GM19463 (cell line): Measurements from ENCODE around the gene GAB4.
A peak's percentile ranks its signal among the peaks of the same experiment; 100 is the strongest.
"Not testable (repeated sequence)": the region's sequence is repeated elsewhere in the genome, so short reads cannot be mapped to it uniquely, and the experiment has no call there.

Experiments
- ATAC-seq: cut with Tn5 transposase; IDR thresholded peaks from one replicate; pipeline ENCODE4 v1.9.1; 2021; ENCODE audit warnings: mild to moderate bottlenecking, moderate library complexity; ENCODE audit not compliant: unreplicated experiment

GAB4 gene, protein sequence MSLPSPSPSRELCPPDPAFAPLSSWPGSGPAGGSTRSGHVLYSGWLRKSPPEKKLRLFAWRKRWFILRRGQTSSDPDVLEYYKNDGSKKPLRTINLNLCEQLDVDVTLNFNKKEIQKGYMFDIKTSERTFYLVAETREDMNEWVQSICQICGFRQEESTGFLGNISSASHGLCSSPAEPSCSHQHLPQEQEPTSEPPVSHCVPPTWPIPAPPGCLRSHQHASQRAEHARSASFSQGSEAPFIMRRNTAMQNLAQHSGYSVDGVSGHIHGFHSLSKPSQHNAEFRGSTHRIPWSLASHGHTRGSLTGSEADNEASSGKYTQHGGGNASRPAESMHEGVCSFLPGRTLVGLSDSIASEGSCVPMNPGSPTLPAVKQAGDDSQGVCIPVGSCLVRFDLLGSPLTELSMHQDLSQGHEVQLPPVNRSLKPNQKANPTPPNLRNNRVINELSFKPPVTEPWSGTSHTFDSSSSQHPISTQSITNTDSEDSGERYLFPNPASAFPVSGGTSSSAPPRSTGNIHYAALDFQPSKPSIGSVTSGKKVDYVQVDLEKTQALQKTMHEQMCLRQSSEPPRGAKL

DNA sequence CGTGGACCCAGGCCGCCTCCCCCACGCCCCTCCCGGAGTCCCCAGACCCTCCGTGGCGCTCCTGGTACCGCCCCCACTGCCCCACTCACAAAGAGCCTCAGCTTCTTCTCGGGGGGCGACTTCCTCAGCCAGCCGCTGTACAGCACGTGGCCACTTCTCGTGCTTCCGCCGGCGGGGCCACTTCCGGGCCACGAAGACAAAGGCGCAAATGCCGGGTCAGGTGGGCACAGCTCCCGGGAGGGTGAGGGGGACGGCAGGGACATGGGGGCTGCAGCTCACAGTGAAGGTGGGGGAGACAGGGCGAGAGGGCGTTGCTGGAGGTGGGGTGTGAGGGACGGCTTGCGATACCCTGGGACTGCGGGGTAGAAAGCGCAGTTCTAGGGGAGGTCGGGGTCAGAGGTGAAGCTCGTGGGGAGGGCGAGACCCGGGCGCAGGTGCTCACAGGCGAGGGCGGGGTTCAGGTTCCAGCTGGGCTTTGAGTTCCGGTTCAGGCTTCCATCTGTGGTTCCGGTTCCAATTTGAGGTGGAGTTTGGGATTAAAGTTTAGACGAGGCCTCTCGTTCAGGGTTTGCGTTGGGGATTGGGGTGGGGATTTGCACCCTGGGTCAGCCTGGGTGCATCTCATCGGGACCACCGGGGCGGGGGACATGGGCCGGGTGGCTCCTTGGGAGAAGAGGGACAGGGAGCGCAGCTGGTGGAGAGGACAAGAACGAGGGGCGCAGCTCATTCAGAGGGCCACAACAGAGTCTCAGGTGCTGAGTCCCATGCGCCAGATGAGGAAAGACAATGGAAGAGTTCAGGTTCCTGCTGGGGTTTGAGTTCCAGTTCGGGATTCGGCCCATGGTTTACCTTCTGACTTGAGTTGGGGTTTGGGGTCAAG, at the start of gene GAB4:
TSS of gene GAB4 (minus strand) at position 371 of the 880 bp plus-strand sequence. CDS start at position 263, 108 bp downstream.
- no peak for ATAC-seq

DNA sequence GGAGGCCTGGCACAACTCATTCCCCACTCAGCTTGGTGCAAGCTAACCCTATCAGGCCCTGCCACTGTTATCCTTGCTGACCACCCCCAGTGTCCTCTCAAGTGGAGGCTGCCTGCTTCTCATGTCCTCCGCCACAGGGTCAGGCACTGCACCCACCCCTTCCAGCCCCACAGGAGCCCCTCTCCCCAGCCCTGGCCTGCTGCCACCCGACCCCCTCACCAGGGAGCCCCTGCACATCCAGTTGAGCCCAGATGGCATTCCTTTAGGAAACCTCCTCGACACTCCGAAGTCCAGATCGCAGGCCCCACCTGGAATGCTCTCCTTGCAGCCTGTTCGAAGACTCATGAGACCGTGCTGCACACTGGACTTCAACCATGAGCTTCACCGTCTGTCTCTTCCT, 48.8 kb upstream of the GAB4 start:
- no peak for ATAC-seq

DNA sequence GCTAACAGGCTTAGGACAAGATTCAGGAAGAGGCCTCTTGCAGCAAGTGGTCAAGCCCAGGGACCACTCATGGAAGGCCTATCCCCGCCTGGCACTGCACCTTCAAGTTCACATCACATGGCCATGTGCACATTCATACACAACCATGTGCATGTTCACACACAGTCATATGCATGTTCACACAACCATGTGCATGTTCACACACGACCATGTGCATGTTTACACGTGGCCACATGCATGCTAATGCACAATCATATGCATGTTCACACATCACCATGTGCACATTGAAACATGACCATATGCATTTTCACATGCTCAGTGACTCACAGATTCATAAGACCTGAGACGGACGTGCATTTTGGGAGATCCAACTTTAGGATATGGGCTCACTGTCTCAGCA, 48.0 kb upstream of the GAB4 start:
- no peak for ATAC-seq

DNA sequence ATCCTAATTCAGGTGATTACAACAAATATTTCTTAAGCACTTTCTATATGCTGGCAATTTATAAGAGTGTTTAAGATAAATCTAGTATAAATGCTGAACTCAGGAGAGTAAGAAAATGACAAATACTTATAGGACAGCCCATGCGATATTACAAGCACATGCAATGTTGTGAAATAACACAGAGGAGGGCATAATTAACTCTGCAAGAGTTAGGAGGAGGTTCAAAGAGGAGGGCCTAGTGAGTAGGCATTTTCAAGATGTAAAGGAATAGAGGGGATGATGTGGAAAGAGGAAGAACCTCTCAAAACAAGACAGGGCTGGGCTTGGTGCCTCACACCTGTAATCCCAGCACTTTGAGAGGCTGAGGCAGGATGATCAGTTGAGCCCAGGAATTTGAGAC, 39.6 kb upstream of the GAB4 start:
- no peak for ATAC-seq

DNA sequence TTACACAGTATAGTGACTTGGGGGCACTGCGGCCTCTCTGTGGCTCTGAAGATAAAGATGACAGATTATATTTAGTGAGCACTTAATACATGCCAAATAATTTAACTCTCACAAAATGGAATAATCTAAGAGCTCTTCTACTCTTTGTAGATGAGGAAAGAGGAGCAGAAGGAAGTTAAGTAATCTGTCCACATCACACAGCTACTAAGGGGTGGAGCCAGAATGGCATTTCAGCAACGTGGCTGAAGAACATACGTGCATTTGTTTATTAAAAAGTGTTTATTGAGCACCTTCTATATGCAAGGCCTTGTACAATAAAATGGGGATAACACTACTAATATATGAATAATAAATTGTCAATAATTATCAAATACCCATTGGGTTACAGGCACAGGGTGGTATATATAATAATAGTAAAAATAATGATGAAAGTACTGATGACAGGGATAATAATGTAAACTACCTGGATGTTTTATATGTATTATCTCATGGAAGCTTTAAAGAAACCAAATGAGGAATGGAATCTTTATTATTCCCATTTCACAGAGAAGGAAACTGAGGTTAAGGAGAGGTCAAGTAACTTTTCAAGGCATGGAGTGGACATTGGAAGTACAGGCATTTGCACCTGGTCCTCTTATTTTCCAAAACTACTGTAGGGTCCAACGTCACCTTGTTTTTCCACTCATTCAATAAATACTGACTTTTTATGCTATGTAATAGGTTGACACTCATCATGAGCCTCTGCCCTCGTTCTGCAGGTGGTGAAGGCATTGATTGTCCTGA, 38.7 kb upstream of the GAB4 start:
- ATAC-seq, result no peak

DNA sequence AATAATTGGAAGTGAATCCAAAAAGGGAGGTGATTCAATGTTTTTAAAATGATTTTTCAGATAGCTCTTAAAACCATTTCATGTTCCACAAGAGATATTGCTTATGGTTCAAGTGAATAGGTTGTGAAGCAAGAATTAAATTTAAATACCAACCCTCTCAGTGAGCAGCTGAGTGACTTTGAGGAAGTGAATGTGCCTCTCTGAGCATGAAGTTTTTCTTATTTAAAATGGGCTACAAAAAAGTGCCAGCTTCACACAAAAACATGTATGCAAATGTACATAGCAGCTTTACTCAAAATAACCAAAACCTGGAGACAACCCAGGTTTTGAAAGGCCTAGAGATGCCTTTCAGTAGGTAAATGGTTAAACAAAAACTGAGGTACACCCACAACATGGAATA, 35.5 kb upstream of the GAB4 start:
- ATAC-seq, result no peak

DNA sequence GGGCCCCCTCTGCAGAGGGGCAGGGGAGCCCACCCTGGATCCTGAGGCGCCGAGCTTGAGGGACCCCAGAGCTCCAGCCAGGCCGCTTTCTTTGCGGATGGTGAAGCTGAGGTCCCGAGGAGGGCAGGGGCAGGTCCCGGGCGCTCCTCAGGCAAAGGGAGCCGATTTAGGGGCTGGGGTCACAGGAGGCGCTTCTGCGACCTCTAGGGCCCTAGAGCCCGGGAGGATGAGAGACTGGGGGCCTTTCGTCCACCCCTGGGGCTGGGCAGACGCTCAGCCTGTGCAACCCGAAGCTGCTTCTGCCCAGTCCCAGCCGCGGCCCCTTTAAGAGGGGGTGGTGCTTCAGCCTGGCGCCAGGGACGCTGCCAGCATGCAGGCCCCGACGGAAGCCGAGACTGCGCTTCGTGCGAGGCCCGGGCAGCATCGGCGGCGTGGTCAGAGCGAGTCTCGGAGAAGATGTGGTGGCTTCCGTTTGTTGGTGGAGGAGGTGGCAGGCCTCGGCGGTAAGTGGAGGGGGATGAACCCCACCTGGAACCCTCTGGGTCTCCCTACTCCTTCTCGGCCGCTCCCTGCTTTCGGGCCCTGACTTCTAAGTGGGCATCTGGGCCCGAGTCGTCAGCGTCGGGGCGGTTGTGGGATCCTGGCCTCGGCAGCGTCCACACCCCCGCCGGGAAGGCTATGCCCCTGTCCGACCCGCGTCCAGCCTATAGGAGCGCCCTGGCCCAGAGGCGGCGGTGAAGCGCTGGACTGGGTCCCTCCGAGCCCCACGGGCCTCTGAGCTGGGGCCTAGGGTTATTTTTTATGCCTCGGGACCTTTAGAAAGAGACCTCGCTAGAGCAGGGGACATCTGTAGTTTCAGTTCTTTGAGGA, 29.1 kb upstream of the GAB4 start:
- ATAC-seq, result peak; percentile 74

DNA sequence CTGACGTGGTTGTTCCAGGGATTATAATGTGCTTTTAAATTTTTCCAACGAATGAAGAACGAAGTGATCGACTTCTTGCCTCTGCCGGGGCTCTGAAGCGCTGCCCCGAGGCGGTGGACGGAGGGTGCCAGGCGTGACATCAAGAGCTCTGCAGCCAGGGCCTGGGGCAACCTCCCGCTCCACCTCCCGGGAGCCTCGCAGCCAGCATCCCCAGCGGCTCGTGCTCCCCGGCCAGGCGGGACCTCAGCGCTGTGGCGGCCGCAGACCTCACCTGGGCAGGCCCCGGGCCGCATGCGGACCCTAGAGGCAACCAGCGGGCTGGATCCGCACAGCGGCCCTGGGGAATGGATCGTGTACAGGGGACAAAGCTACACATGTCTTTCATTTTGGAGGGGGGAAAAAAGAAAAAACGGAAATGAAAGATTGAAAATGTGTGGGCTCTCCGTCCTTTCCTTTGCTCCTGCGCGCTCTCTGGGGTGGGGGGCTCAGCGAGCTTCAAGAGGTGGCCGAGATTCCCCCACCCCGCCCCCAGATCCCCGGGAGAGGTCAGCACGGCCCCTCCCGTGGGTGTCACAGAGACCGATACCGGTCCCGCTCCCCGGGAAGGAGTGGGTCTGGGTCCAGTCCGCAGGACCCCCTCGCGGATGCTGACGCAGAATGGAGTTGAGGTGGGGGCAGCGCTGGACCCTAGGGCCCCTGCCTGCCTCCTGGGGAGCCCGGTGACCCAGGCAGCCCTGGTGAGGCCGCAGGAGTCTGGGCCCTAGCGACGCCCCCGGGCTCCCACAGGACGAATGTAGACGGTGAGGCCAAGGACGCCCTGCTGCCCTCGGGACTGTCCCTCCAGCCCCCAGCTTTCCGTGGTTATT, 28.2 kb upstream of the GAB4 start:
- peak; percentile 5 for ATAC-seq

DNA sequence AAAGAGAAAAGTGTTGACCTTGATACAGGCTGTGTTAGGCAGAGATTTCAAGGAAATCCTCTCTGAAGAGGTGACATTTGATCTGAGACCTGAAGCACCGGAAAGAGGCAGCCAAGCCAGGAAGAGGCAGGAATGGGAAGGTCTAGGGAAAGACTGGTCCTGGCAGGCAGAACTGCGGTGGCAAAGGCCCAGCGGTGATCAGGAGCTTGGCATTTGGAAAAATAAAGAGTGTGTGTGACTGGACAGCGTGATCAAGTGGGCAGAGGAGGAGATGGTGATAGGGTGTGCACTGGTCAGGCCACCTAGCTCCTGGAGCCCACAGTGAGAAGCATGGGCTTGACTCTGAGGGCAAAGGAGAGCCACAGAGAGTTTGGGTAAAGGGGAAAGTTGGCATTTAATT, 27.2 kb upstream of the GAB4 start:
- no peak for ATAC-seq

DNA sequence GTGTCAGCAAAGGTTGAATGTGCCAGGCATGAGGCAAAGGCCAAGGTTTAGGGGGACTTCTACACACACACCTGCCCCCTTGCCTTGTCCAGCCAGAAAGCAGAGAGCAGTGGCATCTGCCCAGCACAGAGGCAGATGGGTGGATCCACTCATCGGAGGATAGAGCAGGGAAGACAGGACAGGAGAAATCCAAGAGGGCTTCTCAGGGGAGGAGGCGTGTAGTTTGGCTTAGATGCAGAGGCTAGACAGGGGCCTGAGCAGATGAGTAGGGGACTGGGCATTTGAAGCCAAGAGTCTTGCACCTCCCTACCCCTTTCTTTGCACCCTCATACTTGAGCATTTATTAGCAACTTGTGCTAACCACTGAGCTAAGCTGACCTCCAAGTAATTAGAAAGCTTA, 26.5 kb upstream of the GAB4 start:
- ATAC-seq, result not testable (repeated sequence)

DNA sequence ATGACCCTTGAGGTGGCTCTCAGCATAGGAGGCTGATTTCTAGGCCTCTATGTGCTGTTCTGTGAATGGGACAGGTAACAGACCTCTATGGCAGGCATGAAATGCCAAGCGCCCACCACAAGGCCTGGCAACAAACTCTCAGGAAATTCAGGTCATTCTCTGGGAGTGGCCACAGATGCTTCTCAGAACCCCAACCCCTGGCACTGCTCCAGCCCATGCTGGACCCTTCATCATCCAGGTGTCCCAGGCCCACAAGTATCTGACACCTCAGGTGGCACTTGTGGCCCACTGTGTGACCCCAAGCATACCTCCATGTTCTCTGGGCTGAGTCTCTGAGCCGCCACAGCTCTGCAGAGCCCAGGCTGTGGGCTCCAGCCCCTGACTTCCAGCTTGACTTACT, 24.3 kb upstream of the GAB4 start:
- ATAC-seq, result not testable (repeated sequence)

DNA sequence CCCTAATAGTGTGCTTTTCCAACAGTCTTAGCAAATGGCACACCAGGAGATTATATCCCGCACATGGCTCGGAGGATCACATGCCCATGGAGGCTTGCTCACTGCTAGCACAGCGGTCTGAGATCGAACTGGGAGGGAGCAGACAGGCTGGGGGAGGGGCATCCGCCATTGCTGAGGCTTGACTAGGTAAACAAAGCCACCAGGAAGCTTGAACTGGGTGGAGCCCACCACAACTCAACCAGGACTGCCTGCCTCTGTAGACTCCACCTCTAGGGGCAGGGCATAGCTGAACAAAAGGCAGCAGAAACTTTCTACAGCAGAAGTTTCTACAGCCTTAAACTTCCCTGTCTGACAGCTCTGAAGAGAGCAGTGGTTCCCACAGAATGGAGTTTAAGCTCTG, 16.4 kb upstream of the GAB4 start:
- ATAC-seq, result not testable (repeated sequence)

DNA sequence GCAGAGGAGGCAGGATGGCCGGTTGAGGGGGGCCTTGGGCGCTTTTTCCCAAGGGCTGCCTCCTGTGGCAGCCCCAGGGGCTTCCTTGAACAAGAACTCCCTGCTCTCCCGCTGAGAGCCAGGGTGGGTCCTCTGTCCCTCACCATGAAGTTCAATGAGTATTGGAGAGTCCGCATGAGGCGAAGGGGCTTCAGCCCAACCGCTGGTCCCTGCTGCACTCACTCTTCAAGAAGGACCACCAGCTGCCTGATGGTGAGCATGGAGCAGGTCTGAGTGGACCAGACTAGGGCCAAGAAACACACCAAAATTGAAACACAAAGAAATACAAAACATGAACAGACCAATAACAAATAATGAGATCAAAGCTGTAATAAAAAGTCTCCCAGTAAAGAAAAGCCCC, 7.5 kb upstream of the GAB4 start:
- ATAC-seq, result not testable (repeated sequence)

DNA sequence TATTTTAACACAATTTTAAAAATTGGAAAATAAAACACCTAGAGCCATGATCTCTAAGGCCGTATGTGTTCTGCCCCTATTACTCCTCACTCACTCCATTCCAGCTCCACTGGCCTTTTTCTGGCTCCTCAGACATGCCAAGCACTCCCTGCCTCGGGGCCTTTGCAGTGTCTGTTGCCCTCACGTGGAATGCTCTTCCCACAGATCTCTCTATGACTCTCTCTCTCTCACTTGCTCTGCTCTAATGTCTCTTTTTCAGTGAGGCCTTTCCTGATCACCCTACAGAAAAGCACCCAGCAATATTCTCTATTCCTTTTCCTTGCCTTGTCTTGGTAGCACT, 6.0 kb upstream of the GAB4 start:
- not testable (repeated sequence) for ATAC-seq

DNA sequence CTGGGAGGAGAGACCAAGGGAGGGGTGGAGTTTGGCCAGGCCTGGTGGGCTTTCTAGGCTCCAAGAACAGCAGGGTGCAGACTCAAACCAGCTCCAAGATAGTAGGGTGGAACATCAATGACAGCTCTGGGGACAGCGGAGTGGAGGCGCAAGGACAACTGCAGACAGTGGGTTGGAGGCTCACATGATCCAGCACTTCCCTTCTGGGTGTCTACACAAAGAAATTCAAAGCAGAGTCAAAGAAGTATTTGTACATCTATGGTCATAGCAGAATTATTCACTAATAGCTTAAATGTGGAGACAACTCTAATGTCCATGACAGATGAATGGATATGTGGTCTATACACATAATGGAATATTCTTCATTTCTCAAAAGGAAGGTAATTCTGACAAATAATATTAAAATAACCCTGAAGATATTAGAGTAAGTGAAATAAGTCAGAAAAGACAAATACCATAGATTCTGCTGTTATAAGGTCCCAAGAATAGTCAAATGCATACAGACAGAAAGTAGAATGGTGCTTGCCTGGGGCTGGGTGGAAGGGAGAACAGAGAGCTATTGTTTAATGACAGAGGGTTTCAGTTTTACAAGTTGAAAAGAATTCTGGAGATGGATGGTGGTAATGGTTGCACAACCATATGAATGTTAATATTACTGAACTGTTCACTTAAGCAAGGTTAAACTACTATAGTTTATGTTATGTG, 5.5 kb upstream of the GAB4 start:
- ATAC-seq, result no peak

DNA sequence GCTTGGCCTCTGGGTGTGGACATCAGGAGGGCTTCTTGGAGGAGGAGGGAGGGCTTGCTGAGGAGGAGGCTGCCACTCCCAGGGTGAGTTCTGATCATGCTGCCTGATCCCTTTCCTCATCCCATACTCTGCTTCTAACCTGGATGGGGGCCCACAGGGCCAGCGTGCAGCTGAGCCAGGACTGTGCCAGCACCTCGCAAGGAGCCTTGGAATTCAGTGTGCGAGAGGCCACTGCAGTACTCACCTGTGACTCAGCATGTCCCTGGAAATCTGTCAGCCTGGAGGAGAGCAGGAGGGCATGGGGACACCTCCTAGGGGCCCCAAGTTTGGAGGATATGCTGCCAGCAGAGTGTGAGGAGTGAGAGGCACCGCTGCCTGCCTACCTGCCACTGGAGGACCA, 4.2 kb upstream of the GAB4 start:
- no peak for ATAC-seq

DNA sequence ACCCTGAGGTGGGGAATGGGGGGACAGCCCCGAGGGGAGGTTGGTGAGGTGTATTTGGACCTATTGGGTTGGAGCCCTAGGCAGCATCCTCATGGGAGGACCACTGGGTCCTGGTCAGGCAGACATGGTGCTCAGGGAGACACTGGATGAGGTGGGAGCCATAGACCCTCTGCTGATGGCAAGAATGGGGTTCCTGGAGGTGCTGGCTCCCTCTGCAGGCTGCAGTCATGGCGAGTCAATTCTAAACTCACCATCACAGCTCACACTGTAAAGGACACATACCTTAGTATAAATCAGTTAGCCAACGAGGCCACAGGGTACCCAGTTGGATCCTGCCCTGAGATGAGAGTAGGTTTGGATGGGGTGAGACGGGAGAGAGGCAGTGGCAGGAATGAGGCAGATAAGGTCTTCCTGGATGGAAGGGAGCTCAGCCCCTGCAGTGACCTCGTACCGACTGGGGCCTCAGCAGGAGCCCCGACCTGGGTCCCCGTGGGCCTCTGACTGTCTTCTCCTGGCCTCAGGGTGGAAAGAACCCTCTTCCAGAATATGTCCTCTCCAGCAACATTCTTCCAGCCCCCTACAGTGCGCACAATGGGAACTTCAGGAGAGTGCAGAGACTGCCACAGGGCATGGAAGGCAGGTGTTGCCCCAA, 1.7 kb upstream of the GAB4 start:
- no peak for ATAC-seq

DNA sequence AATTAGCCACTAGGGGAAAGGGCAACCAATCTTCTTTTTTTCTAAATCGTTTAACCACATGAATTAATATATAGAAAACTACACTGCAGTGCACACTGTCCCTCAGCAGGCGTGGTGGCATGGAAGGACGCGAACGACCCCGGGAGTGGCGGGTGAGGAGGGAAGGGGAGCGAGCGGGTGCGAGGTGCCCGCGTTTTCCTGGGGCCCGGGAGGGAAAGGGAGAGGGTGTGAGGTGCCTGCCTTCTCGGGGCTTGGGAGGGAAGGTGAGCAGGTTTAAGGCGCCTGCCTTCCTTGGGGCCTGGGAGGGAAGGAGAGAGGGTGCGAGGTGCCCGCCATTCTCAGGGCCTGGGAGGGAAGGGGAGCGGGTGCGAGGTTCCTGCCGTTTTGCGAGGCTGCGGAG, 765 bp downstream of the GAB4 start:
- ATAC-seq, result no peak
